HG02885 (cell line): ENCODE results near the gene SPAG6.
"Not testable (repeated sequence)": the region's sequence is repeated elsewhere in the genome, so short reads cannot be mapped to it uniquely, and the experiment has no call there.

ENCODE experiments used
- ATAC-seq: cut with Tn5 transposase; IDR thresholded peaks from one replicate; pipeline ENCODE4 v1.9.1; 2021; ENCODE audit warnings: mild to moderate bottlenecking; ENCODE audit not compliant: unreplicated experiment, poor library complexity

SPAG6 gene

GRCh38 chr10:22339761-22340328 lies 5.5 kb upstream of the SPAG6 start:
- no peak for ATAC-seq

GRCh38 chr10:22340329-22341189 lies 4.7 kb upstream of the SPAG6 start:
- peak; percentile 55 for ATAC-seq

GRCh38 chr10:22341190-22341925 lies 3.9 kb upstream of the SPAG6 start:
- ATAC-seq: peak; percentile 23

- ATAC-seq: no peak
These were observed 3.4 kb upstream of the SPAG6 start for GRCh38 chr10:22341926-22342196.

GRCh38 chr10:22342421-22342820 lies 2.9 kb upstream of the SPAG6 start:
- ATAC-seq: no peak

- no peak for ATAC-seq
These were observed 1.6 kb upstream of the SPAG6 start for GRCh38 chr10:22343731-22344130.

- ATAC-seq: no peak
These were observed 1.0 kb upstream of the SPAG6 start for GRCh38 chr10:22344249-22344648.

GRCh38 chr10:22344781-22345300 lies 455 bp upstream of the SPAG6 start:
- ATAC-seq: no peak

GRCh38 chr10:22346096-22346661 lies 883 bp downstream of the SPAG6 start:
- no peak for ATAC-seq

GRCh38 chr10:22349755-22350154 lies 4.5 kb downstream of the SPAG6 start:
- no peak for ATAC-seq

GRCh38 chr10:22351131-22351703 lies 5.9 kb downstream of the SPAG6 start:
- no peak for ATAC-seq

GRCh38 chr10:22356324-22356873 lies 11.1 kb downstream of the SPAG6 start:
- no peak for ATAC-seq

GRCh38 chr10:22357770-22358169 lies 12.5 kb downstream of the SPAG6 start:
- ATAC-seq: not testable (repeated sequence)

GRCh38 chr10:22363305-22363704 lies 18.0 kb downstream of the SPAG6 start:
- ATAC-seq: no peak

GRCh38 chr10:22364407-22365140 lies 19.3 kb downstream of the SPAG6 start:
- no peak for ATAC-seq

GRCh38 chr10:22365233-22365632 lies 19.9 kb downstream of the SPAG6 start:
- ATAC-seq: peak; percentile 71

GRCh38 chr10:22365644-22366434 lies 20.5 kb downstream of the SPAG6 start:
- no peak for ATAC-seq

- ATAC-seq: no peak
These were observed 21.1 kb downstream of the SPAG6 start for GRCh38 chr10:22366435-22366703.

- ATAC-seq: no peak
These were observed 21.5 kb downstream of the SPAG6 start for GRCh38 chr10:22366771-22367170.
